ENCODE results near the gene KIF16B. TPM values are rescaled to one million over a fixed set of nuclear protein-coding genes. Genes with fewer than 3 reads are reported as not detected.

KIF16B gene
- total and polyA plus RNA-seq, 4 donors, result 5.9 to 20.3 (median 9.6) TPM

DNA sequence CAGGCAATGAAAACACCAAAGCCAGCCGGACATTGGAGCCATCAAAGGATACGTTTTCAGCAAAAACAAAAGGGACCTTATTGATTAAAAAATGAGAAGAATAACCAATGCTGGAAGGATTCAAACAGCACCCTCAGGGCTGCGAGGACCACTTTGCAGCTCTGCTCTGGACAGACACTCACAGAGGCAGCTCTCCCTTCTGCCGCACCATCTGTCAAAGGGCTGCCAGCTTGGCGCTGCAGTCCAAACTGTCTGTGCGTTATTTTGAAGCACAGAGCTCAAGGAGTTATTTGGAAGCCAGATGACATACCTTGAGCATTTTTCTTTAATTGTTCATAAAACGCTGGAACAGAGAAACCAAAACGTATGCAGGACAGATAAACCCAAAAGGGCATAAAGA is 85.2 kb downstream of the KIF16B start:
- TF ChIP-seq, protein P1, sequence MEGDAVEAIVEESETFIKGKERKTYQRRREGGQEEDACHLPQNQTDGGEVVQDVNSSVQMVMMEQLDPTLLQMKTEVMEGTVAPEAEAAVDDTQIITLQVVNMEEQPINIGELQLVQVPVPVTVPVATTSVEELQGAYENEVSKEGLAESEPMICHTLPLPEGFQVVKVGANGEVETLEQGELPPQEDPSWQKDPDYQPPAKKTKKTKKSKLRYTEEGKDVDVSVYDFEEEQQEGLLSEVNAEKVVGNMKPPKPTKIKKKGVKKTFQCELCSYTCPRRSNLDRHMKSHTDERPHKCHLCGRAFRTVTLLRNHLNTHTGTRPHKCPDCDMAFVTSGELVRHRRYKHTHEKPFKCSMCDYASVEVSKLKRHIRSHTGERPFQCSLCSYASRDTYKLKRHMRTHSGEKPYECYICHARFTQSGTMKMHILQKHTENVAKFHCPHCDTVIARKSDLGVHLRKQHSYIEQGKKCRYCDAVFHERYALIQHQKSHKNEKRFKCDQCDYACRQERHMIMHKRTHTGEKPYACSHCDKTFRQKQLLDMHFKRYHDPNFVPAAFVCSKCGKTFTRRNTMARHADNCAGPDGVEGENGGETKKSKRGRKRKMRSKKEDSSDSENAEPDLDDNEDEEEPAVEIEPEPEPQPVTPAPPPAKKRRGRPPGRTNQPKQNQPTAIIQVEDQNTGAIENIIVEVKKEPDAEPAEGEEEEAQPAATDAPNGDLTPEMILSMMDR (IDR thresholded peaks at IDR 0.05; ENCODE audit: control extremely low read depth, extremely low read depth), result no peak
- 92 to 95% methylated on average over 8 of the region's 8 CpGs for WGBS, 2 donors
- H3K27me3 ChIP-seq (ENCODE audit: control insufficient read depth in 3 of 3, insufficient read depth in 3 of 3, low read length in 2 of 3), result no peaks in the 10 kb centered on the region
- no peak overlapping the region for H3K9ac ChIP-seq (ENCODE audit: insufficient read depth in 1 of 2, low read length in 2 of 2)
- no peak overlapping the region for H3K27ac ChIP-seq (ENCODE audit: low read depth in 1 of 2, low read length in 1 of 2)
- ATAC-seq (ENCODE audit: insufficient read depth, low FRiP score), result no peak
- no peaks in the 10 kb centered on the region for H3K9me3 ChIP-seq (ENCODE audit: control insufficient read depth in 4 of 4, insufficient read depth in 3 of 4, low read length in 3 of 4)
- H3K36me3 ChIP-seq (ENCODE audit: control insufficient read depth in 4 of 4, insufficient read depth in 4 of 4, low read length in 4 of 4), result peaks cover 2 to 7% (median 4%) of the 10 kb centered on the region in 4 donors
- no peak overlapping the region for H3K4me3 ChIP-seq
- DNase-seq, result no peak
- H3K4me1 ChIP-seq (ENCODE audit: control insufficient read depth in 5 of 5, insufficient read depth in 5 of 5, low read length in 5 of 5), result no peaks in the 10 kb centered on the region

DNA sequence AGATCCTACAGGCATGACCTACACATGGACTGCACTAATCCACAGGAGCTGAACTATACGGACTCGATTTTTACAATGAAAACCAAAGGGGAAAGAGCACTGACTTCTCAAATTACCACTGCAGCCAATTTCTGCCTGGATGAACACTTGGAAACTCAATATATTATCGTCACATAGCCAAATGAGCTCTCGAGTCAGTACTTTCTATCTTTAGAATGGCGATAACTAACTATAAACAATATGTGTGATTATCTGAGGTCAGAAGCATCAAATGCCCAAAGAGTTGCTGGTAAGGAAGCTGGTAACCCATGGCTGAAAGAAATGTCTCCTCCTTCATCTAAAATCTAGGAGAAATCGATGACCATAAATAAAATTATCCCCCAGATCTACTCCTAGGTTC is 86.7 kb downstream of the KIF16B start:
- WGBS, 2 donors, result 93 to 94% methylated on average over 6 of the region's 6 CpGs
- ATAC-seq (ENCODE audit: insufficient read depth, low FRiP score) (no peak), DNase-seq (no peak)
- Histone ChIP-seq H3K4me1 (ENCODE audit: control insufficient read depth in 5 of 5, insufficient read depth in 5 of 5, low read length in 5 of 5) (no peaks in the 10 kb centered on the region), H3K9me3 (ENCODE audit: control insufficient read depth in 4 of 4, insufficient read depth in 3 of 4, low read length in 3 of 4) (no peaks in the 10 kb centered on the region), H3K27ac (ENCODE audit: low read depth in 1 of 2, low read length in 1 of 2) (no peak overlapping the region), H3K4me3 (no peak overlapping the region), H3K36me3 (ENCODE audit: control insufficient read depth in 4 of 4, insufficient read depth in 4 of 4, low read length in 4 of 4) (peaks cover 0 to 5% (median 2%) of the 10 kb centered on the region in 4 donors), H3K9ac (ENCODE audit: insufficient read depth in 1 of 2, low read length in 2 of 2) (no peak overlapping the region), H3K27me3 (ENCODE audit: control insufficient read depth in 3 of 3, insufficient read depth in 3 of 3, low read length in 2 of 3) (no peaks in the 10 kb centered on the region)
- TF ChIP-seq, protein P1 (IDR thresholded peaks at IDR 0.05; ENCODE audit: control extremely low read depth, extremely low read depth), result no peak

DNA sequence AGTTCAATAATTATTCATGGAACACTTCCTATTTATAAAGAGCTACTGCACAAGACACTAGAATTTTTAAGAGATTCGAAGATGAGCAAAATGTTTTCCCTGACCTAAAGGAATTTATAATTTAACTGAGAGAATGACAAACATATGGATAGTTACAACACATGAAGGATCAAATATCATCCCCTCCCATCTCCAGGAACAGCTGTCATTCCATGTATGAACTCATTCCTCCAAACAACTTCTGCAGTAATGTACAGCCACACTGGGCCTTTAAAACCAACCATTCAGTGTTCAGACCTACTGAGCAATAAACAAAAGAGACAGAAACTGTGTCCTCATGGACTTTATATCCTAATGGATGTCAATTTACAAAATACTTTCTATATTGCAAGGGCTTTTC is 87.8 kb downstream of the KIF16B start:
- H3K9ac ChIP-seq (ENCODE audit: insufficient read depth in 1 of 2, low read length in 2 of 2), result no peak overlapping the region
- no peaks in the 10 kb centered on the region for H3K9me3 ChIP-seq (ENCODE audit: control insufficient read depth in 4 of 4, insufficient read depth in 3 of 4, low read length in 3 of 4)
- ATAC-seq (ENCODE audit: insufficient read depth, low FRiP score) (no peak), DNase-seq (no peak)
- H3K4me3 ChIP-seq, result no peak overlapping the region
- H3K36me3 ChIP-seq (ENCODE audit: control insufficient read depth in 4 of 4, insufficient read depth in 4 of 4, low read length in 4 of 4), result peaks cover 0 to 5% (median 1%) of the 10 kb centered on the region in 4 donors
- H3K27ac ChIP-seq (ENCODE audit: low read depth in 1 of 2, low read length in 1 of 2), result no peak overlapping the region
- H3K4me1 ChIP-seq (ENCODE audit: control insufficient read depth in 5 of 5, insufficient read depth in 5 of 5, low read length in 5 of 5), result no peaks in the 10 kb centered on the region
- WGBS, 2 donors, result 87 to 88% methylated on average over 1 of the region's 1 CpG
- H3K27me3 ChIP-seq (ENCODE audit: control insufficient read depth in 3 of 3, insufficient read depth in 3 of 3, low read length in 2 of 3), result no peaks in the 10 kb centered on the region
- TF ChIP-seq, protein P1 (IDR thresholded peaks at IDR 0.05; ENCODE audit: control extremely low read depth, extremely low read depth), result no peak

DNA sequence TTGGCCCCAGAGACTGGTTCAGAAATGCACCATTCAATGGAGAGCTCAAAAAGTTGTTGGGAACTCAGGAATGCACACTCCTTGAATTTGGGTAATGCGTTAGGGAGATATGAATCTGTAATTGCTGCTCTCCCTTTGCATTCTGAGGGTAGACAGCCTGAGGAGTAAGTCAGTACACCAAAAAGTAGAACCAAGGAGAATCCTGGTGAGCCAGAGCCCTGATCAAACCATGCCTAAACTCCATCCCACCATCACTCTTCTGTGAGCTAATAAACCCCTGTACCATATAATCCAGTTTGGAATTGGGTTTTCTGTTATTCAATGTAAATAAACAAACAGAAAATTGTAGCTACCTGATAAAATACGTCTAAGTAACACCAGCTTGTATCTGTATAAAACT is 90.2 kb downstream of the KIF16B start:
- H3K4me1 ChIP-seq (ENCODE audit: control insufficient read depth in 5 of 5, insufficient read depth in 5 of 5, low read length in 5 of 5), result no peaks in the 10 kb centered on the region
- no peak overlapping the region for H3K4me3 ChIP-seq
- no peak for DNase-seq
- H3K9me3 ChIP-seq (ENCODE audit: control insufficient read depth in 4 of 4, insufficient read depth in 3 of 4, low read length in 3 of 4), result no peaks in the 10 kb centered on the region
- H3K27ac ChIP-seq (ENCODE audit: low read depth in 1 of 2, low read length in 1 of 2), result no peak overlapping the region
- ATAC-seq (ENCODE audit: insufficient read depth, low FRiP score), result no peak
- H3K27me3 ChIP-seq (ENCODE audit: control insufficient read depth in 3 of 3, insufficient read depth in 3 of 3, low read length in 2 of 3), result no peaks in the 10 kb centered on the region
- TF ChIP-seq, protein P1 (IDR thresholded peaks at IDR 0.05; ENCODE audit: control extremely low read depth, extremely low read depth), result no peak
- WGBS, 2 donors, result 96 to 97% methylated on average over 2 of the region's 2 CpGs
- peaks cover 0 to 5% (median under 1%) of the 10 kb centered on the region in 4 donors for H3K36me3 ChIP-seq (ENCODE audit: control insufficient read depth in 4 of 4, insufficient read depth in 4 of 4, low read length in 4 of 4)
- H3K9ac ChIP-seq (ENCODE audit: insufficient read depth in 1 of 2, low read length in 2 of 2), result no peak overlapping the region
